Measurements from ENCODE around the gene ADAMTSL1.

DNA sequence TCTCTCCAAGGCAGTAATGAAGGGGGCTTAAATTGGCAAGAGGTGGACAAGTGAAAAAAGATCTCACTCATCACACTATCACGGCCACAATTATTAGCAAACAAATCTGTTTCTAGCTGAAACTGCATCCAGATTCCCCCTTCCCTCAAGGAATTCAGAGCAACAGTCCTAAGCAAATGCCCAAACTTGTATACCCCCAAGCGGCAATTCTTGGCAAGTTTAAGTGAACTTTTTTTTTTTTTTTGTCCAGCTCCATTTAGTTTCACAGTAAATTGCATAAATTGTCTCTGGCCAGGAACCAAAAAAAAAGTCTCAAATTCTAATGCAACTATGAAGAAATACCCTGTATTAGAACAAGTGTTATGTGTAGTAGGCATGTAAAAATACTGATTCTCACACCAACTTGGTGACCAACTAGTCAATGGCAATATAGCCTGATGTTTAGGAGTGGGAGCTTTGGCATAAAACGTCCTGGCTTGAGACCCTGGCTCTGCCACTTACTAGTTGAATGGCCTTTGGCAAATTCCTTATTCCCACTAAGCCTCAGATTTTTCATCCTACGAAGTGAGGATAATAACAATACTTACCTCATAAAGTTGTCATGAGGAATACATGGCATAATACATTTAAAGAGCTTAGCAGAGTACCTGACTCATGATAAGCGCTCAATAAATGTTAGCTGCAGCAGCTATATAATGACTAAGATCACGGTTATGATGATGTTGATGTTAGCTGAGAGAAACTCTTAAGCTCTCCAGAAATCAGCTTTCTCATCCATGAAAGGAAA lies 193.2 kb downstream of the ADAMTSL1 start:
- TF ChIP-seq, protein P1, sequence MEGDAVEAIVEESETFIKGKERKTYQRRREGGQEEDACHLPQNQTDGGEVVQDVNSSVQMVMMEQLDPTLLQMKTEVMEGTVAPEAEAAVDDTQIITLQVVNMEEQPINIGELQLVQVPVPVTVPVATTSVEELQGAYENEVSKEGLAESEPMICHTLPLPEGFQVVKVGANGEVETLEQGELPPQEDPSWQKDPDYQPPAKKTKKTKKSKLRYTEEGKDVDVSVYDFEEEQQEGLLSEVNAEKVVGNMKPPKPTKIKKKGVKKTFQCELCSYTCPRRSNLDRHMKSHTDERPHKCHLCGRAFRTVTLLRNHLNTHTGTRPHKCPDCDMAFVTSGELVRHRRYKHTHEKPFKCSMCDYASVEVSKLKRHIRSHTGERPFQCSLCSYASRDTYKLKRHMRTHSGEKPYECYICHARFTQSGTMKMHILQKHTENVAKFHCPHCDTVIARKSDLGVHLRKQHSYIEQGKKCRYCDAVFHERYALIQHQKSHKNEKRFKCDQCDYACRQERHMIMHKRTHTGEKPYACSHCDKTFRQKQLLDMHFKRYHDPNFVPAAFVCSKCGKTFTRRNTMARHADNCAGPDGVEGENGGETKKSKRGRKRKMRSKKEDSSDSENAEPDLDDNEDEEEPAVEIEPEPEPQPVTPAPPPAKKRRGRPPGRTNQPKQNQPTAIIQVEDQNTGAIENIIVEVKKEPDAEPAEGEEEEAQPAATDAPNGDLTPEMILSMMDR (conservative IDR thresholded peaks at IDR 0.05; ENCODE audit: low read length): no peak
- no peak for TF ChIP-seq EZH2phosphoT487 (IDR thresholded peaks at IDR 0.05; ENCODE audit: borderline replicate concordance)
